Natural killer cell (primary cell): Measurements from ENCODE around the gene SLC8A1. TPM values are rescaled to one million over a fixed set of nuclear protein-coding genes. Genes with fewer than 3 reads are reported as not detected.

ENCODE experiments used
- ATAC-seq, 3 donors: fragments of 150-1000 bp in 2 of 3; fragments of 200-7000 bp in 1 of 3; cut with Tn5 transposase; 1 replicate in 1 of 3; 2 replicates in 2 of 3; pipeline ENCODE4 v1.10.0; 2021; ENCODE audit warnings: mild to moderate bottlenecking in 2 of 3, moderate library complexity in 2 of 3
- DNase-seq, 2 donors: peaks; one replicate each; pipeline versions ENCODE4 v3.0.0 to v3.0.0-alpha.2; 2013 to 2021; ENCODE audit warnings: mixed read lengths in 1 of 2
- H3K27ac ChIP-seq: one replicate; pipeline ENCODE4 v1.5.1; 2013; ENCODE audit warnings: mild to moderate bottlenecking, low read length
- H3K27me3 ChIP-seq: one replicate; pipeline ENCODE4 v1.6.1; 2013; ENCODE audit warnings: low read length; ENCODE audit not compliant: control insufficient read depth, insufficient read depth
- H3K36me3 ChIP-seq: one replicate; pipeline ENCODE4 v1.6.1; 2013; ENCODE audit warnings: low read length; ENCODE audit not compliant: control insufficient read depth, insufficient read depth
- H3K4me1 ChIP-seq: one replicate; pipeline ENCODE4 v1.6.1; 2013; ENCODE audit warnings: low read length; ENCODE audit not compliant: control insufficient read depth, insufficient read depth
- H3K4me3 ChIP-seq: one replicate; pipeline ENCODE4 v1.5.1; 2013; ENCODE audit warnings: low read length
- H3K9me3 ChIP-seq: one replicate; pipeline ENCODE4 v1.6.1; 2013; ENCODE audit warnings: low read length; ENCODE audit not compliant: control insufficient read depth, insufficient read depth
- H3K27ac Mint-ChIP-seq, 2 donors: one replicate each; pipeline ENCODE4 v1.8.0; 2022; ENCODE audit warnings: mild to moderate bottlenecking in 2 of 2, mixed read lengths in 2 of 2, moderate library complexity in 1 of 2
- H3K27me3 Mint-ChIP-seq, 2 donors: one replicate each; pipeline ENCODE4 v1.8.0; 2022; ENCODE audit warnings: low read depth in 2 of 2, mixed read lengths in 2 of 2
- H3K36me3 Mint-ChIP-seq: one replicate; pipeline ENCODE4 v1.8.0; 2022; ENCODE audit warnings: mixed read lengths
- H3K4me1 Mint-ChIP-seq, 2 donors: one replicate each; pipeline ENCODE4 v1.8.0; 2022; ENCODE audit warnings: mixed read lengths in 2 of 2
- H3K4me3 Mint-ChIP-seq: one replicate; pipeline ENCODE4 v1.8.0; 2022; ENCODE audit warnings: mild to moderate bottlenecking, moderate library complexity, mixed read lengths
- H3K9me3 Mint-ChIP-seq, 2 donors: one replicate each; pipeline ENCODE4 v1.8.0; 2022; ENCODE audit warnings: mixed read lengths in 2 of 2
- CTCF ChIP-seq: fragments of 200-600 bp; IDR thresholded peaks from one replicate; pipeline ENCODE4 v1.8.0; 2022; ENCODE audit warnings: antibody characterized with exemption
- WGBS: methylation state at CpG from one replicate; pipeline ENCODE4 v1.1.7; 2013; ENCODE audit warnings: missing lambda C conversion rate; ENCODE audit not compliant: insufficient coverage; 5-methylcytosine and 5-hydroxymethylcytosine counted together
- intact Hi-C: fragments of 100-400 bp; cut with micrococcal nuclease; formaldehyde crosslinking; loops from one replicate; pipeline ENCODE4 v1.14.2; 2022
- total RNA-seq, 4 donors: library from RNA; stranded (reverse); fragments of 120-200 nt in 1 of 4; gene quantifications; one replicate each; pipeline versions ENCODE4 v1.2.3 to v1.2.4, GENCODE V29; 2013 to 2022

The SLC8A1 gene
- total RNA-seq, 3 donors from 2014 or later (not counting 1 experiment from before 2014, with no cell fraction given), result 1.4 to 4.7 (median 3.6) TPM

- Histone ChIP-seq H3K4me1 (no peaks in the 10 kb centered on the region), H3K36me3 (no peaks in the 10 kb centered on the region), H3K9me3 (no peaks in the 10 kb centered on the region), H3K4me3 (no peak overlapping the region), H3K27ac (no peak overlapping the region), H3K27me3 (no peaks in the 10 kb centered on the region)
- WGBS, result 79% methylated on average over 4 of the region's 4 CpGs
- intact Hi-C loops, result no loop called here
- TF ChIP-seq CTCF, result no peak
- H3K4me3 Mint-ChIP-seq, result no peak overlapping the region
- DNase-seq (no peak), ATAC-seq (no peak)
- no peak overlapping the region for H3K27ac Mint-ChIP-seq
- no peaks in the 10 kb centered on the region for H3K27me3 Mint-ChIP-seq
- no peaks in the 10 kb centered on the region for H3K4me1 Mint-ChIP-seq
- H3K9me3 Mint-ChIP-seq, result peaks cover 3 to 9% of the 10 kb centered on the region in 2 donors
- H3K36me3 Mint-ChIP-seq, result no peaks in the 10 kb centered on the region
Measured at GRCh38 chr2:40224318-40224717, 227.6 kb downstream of the SLC8A1 start.

GRCh38 chr2:40220177-40220925, 231.5 kb downstream of the SLC8A1 start:
- H3K36me3 ChIP-seq, result no peaks in the 10 kb centered on the region
- 71% methylated on average over 4 of the region's 4 CpGs for WGBS
- no peak overlapping the region for H3K27ac ChIP-seq
- H3K4me3 ChIP-seq, result no peak overlapping the region
- H3K4me1 ChIP-seq, result no peaks in the 10 kb centered on the region
- intact Hi-C loops, result no loop called here
- H3K9me3 ChIP-seq, result no peaks in the 10 kb centered on the region
- Mint-ChIP-seq H3K4me1 (no peaks in the 10 kb centered on the region), H3K9me3 (peaks cover 8 to 18% of the 10 kb centered on the region in 2 donors), H3K27me3 (no peaks in the 10 kb centered on the region), H3K27ac (no peak overlapping the region), H3K4me3 (no peak overlapping the region), H3K36me3 (peaks cover 7% of the 10 kb centered on the region)
- no peak for DNase-seq
- TF ChIP-seq CTCF, result no peak
- ATAC-seq, result no peak
- H3K27me3 ChIP-seq, result no peaks in the 10 kb centered on the region

GRCh38 chr2:40219141-40219540, 232.7 kb downstream of the SLC8A1 start:
- peaks cover 8 to 16% of the 10 kb centered on the region in 2 donors for H3K9me3 Mint-ChIP-seq
- H3K4me3 Mint-ChIP-seq, result no peak overlapping the region
- TF ChIP-seq CTCF, result no peak
- H3K4me1 Mint-ChIP-seq, result no peaks in the 10 kb centered on the region
- H3K36me3 Mint-ChIP-seq, result peaks cover 7% of the 10 kb centered on the region
- no peaks in the 10 kb centered on the region for H3K4me1 ChIP-seq
- no peaks in the 10 kb centered on the region for H3K27me3 Mint-ChIP-seq
- no peak overlapping the region for H3K4me3 ChIP-seq
- H3K27me3 ChIP-seq, result no peaks in the 10 kb centered on the region
- H3K27ac Mint-ChIP-seq, result no peak overlapping the region
- DNase-seq (no peak), ATAC-seq (no peak)
- no peak overlapping the region for H3K27ac ChIP-seq
- intact Hi-C loops, result no loop called here
- 96% methylated on average over 1 of the region's 1 CpG for WGBS
- H3K9me3 ChIP-seq, result no peaks in the 10 kb centered on the region
- no peaks in the 10 kb centered on the region for H3K36me3 ChIP-seq

GRCh38 chr2:40218679-40219078, 233.2 kb downstream of the SLC8A1 start:
- no peaks in the 10 kb centered on the region for H3K27me3 Mint-ChIP-seq
- intact Hi-C loops, result no loop called here
- H3K4me1 Mint-ChIP-seq, result no peaks in the 10 kb centered on the region
- DNase-seq (no peak), ATAC-seq (no peak)
- Histone ChIP-seq H3K36me3 (no peaks in the 10 kb centered on the region), H3K27me3 (no peaks in the 10 kb centered on the region), H3K9me3 (no peaks in the 10 kb centered on the region), H3K27ac (no peak overlapping the region), H3K4me3 (no peak overlapping the region), H3K4me1 (no peaks in the 10 kb centered on the region)
- H3K4me3 Mint-ChIP-seq, result no peak overlapping the region
- peaks cover 8 to 16% of the 10 kb centered on the region in 2 donors for H3K9me3 Mint-ChIP-seq
- H3K27ac Mint-ChIP-seq, result no peak overlapping the region
- peaks cover 7% of the 10 kb centered on the region for H3K36me3 Mint-ChIP-seq
- TF ChIP-seq CTCF, result no peak
- 2% methylated on average over 3 of the region's 3 CpGs for WGBS
